A549 treated with RU486 at 1 μM for 4 hours (cell line): ENCODE results near the gene P2RY1. TPM values are rescaled to one million over a fixed set of nuclear protein-coding genes. Genes with fewer than 3 reads are reported as not detected.

Experiments used
- total RNA-seq: library from RNA; stranded (reverse); fragments of 200-300 nt; extraction: Qiagen RNA extraction; gene quantifications from 5 replicates; pipeline ENCODE4 v1.2.3, GENCODE V29; 2022; ENCODE audit warnings: low read depth

Gene P2RY1, protein sequence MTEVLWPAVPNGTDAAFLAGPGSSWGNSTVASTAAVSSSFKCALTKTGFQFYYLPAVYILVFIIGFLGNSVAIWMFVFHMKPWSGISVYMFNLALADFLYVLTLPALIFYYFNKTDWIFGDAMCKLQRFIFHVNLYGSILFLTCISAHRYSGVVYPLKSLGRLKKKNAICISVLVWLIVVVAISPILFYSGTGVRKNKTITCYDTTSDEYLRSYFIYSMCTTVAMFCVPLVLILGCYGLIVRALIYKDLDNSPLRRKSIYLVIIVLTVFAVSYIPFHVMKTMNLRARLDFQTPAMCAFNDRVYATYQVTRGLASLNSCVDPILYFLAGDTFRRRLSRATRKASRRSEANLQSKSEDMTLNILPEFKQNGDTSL
- total RNA-seq = 0.31 to 0.49 TPM (median 0.35 TPM) in 5 replicates

DNA sequence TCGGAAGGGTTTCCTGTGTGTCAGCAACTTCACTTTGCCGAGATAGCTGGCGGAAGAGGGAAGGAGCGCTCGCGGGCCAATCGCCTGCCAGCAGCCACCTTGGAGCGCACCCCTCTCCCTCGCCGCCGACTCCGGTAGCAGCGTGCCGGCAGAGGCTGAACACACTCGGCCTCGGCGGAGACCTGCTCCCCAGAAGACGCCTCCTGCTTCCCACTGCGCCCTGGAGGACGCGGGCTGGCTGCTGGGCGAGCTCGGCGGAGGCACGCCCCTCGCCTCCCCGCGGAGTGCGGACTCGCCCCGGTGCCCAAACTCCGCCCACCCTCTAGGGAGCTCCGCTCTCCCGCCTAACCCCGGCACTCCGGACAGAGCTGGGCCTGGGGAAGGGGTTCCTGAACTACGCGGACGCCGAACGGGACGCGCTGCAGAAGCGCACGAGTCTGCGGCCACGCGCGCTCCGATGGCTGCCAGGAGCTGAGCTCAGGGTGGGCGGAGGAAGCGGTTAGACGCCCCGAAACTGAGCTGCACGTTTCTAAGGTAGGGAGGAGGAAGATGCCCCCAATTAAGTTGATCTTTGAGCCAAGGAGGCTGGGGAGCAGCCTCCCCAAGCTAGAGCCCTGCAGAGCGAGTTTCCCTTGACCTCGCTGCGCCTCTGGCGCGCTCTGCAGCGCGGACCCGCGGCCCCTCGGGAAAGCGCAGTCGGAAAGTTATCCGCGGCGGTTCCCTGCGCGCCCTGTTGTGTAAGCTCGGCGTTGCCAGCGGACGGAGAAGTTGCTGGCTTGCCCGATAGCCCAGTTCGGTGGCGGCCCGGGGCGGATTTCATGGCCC, at the start of gene P2RY1:
Gene P2RY1 (plus strand): TSS at position 356 of the 825 bp plus-strand sequence. CDS start 652 bp downstream, outside the sequence.

